Activated CD4-positive, alpha-beta memory T cell treated with anti-CD3 and anti-CD28 coated beads for 36 hours (primary cell): ENCODE data around the gene ACTMAP. TPM values are rescaled to one million over a fixed set of nuclear protein-coding genes. Genes with fewer than 3 reads are reported as not detected.

Source experiments
- CTCF ChIA-PET: fragments of 350-600 bp; sonication (Branson Sonifier 250); formaldehyde crosslinking; loops from one replicate; lab custom pipeline; 2021; ENCODE audit warnings: antibody characterized with exemption, inconsistent platforms; lab: Charles Lee
- POLR2A ChIA-PET: fragments of 350-600 bp; sonication (Branson Sonifier 250); formaldehyde crosslinking; loops from one replicate; lab custom pipeline; 2021; ENCODE audit warnings: antibody characterized with exemption; lab: Charles Lee
- DNase-seq: peaks from one replicate; pipeline ENCODE4 v3.0.0-alpha.2; 2020
- H3K27ac Mint-ChIP-seq: one replicate; pipeline ENCODE4 v1.8.0; 2021; ENCODE audit warnings: mixed read lengths
- H3K27me3 Mint-ChIP-seq: one replicate; pipeline ENCODE4 v1.8.0; 2021; ENCODE audit warnings: mixed read lengths
- H3K36me3 Mint-ChIP-seq: one replicate; pipeline ENCODE4 v1.8.0; 2021; ENCODE audit warnings: mixed read lengths
- H3K4me1 Mint-ChIP-seq: one replicate; pipeline ENCODE4 v1.8.0; 2021; ENCODE audit warnings: low read depth, mixed read lengths
- H3K4me3 Mint-ChIP-seq: one replicate; pipeline ENCODE4 v1.8.0; 2021; ENCODE audit warnings: mild to moderate bottlenecking, mixed read lengths
- H3K9me3 Mint-ChIP-seq: one replicate; pipeline ENCODE4 v1.8.0; 2021; ENCODE audit warnings: mixed read lengths
- intact Hi-C: fragments of 100-400 bp; cut with micrococcal nuclease; formaldehyde crosslinking; loops from one replicate; pipeline ENCODE4 v1.15.1; 2023
- total RNA-seq, 2 experiments: library from RNA; stranded (reverse); gene quantifications; one replicate each; pipeline ENCODE4 v1.2.3, GENCODE V29; 2021

The ACTMAP gene
- total RNA-seq, 2 experiments from 2014 or later = 14.1 to 15.8 TPM

DNA sequence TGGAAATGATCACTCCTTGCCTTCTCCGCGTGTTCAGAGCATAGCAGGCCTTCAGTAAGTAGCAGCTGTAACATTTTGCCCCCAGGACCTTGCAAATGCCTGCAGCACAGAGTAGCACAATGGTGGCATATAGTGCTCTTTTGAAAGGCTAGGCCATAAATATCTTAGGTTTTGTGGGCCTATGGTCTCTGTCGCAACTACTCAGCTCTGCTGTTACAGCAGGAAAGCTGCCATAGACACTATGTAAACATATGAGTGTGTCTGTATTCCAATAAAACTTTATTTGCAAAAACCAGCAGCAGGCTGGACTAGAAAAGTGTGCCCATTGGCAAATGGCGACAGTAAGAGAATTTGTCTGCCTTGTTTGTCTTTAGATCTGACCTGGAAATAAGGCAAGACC lies 24.0 kb downstream of the ACTMAP start:
- DNase-seq = no peak
- Mint-ChIP-seq H3K4me3 (no peak overlapping the region), H3K36me3 (peaks cover 39% of the 10 kb centered on the region), H3K27ac (no peak overlapping the region), H3K4me1 (peaks cover 30% of the 10 kb centered on the region), H3K9me3 (no peaks in the 10 kb centered on the region), H3K27me3 (no peaks in the 10 kb centered on the region)
- CTCF ChIA-PET = no interaction called here
- intact Hi-C loops = no loop called here
- POLR2A ChIA-PET = no interaction called here

DNA sequence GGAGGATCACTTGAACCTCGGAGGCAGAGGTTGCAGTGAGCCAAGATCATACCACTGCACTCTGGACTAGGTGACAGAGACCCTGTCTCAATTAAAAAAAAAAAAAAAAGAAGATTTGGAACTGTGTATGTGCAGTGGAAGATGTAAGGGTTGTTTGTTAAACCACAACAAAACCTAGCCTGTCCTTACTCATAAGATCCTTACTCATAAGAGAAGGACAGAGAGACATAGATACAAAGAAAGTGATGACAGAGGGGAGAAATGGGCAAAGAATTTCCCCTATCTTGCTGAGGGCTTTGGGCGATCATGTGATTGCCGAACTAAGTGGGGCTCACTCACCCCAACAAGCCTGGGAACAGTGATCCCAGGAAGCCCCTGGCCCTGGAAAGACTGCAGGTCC lies 25.4 kb downstream of the ACTMAP start:
- ChIA-PET POLR2A (interaction anchor here (0.5 kb wide), 1 partner anchor 28 kb away, joined by 3 read pairs; no protein-coding TSS in a partner anchor), CTCF (interaction anchor here (1.0 to 1.2 kb wide), 3 partner anchors 8 to 90 kb away, joined by 3 to 6 read pairs (median 4); partner anchors contain the start of genes COQ8B and ITPKC)
- Mint-ChIP-seq H3K36me3 (peaks cover 35% of the 10 kb centered on the region), H3K9me3 (no peaks in the 10 kb centered on the region), H3K27ac (peak overlapping the region; percentile 71), H3K4me3 (no peak overlapping the region), H3K27me3 (no peaks in the 10 kb centered on the region), H3K4me1 (peaks cover 42% of the 10 kb centered on the region)
- peak; percentile 36 for DNase-seq
- intact Hi-C loops = loop anchor here (1.0 to 2.0 kb wide), 2 partner anchors 9 to 54 kb away; partner anchors contain the start of genes COQ8B and RAB4B

DNA sequence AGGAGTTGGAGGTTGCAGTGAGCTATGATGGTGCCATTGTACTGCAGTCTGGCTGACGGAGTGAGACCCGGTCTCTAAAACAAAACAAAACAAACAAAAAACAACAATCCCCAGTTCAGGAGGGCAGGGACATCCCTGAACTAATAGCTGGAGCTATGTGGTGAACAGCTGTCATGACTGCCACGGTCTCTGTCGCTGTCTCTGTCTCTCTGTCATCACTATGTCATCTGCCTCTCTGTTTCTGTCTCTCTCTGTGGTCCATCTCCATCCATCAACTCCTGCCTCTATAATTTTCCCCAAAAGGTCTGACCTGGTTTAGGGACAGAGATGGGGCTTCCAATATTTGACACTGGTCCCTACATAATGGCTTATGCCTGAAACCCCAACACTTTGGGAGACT lies 26.0 kb downstream of the ACTMAP start:
- H3K4me3 Mint-ChIP-seq = no peak overlapping the region
- peak overlapping the region; percentile 71 for H3K27ac Mint-ChIP-seq
- no peaks in the 10 kb centered on the region for H3K9me3 Mint-ChIP-seq
- no peaks in the 10 kb centered on the region for H3K27me3 Mint-ChIP-seq
- ChIA-PET CTCF (interaction anchor here (1.0 to 1.2 kb wide), 2 partner anchors 81 to 89 kb away, joined by 3 to 4 read pairs; no protein-coding TSS in a partner anchor), POLR2A (no interaction called here)
- intact Hi-C loops = loop anchor here (1.0 to 2.0 kb wide), 2 partner anchors 8 to 54 kb away; partner anchors contain the start of genes COQ8B and RAB4B
- H3K4me1 Mint-ChIP-seq = peaks cover 48% of the 10 kb centered on the region
- DNase-seq = peak; percentile 43
- H3K36me3 Mint-ChIP-seq = peaks cover 35% of the 10 kb centered on the region

DNA sequence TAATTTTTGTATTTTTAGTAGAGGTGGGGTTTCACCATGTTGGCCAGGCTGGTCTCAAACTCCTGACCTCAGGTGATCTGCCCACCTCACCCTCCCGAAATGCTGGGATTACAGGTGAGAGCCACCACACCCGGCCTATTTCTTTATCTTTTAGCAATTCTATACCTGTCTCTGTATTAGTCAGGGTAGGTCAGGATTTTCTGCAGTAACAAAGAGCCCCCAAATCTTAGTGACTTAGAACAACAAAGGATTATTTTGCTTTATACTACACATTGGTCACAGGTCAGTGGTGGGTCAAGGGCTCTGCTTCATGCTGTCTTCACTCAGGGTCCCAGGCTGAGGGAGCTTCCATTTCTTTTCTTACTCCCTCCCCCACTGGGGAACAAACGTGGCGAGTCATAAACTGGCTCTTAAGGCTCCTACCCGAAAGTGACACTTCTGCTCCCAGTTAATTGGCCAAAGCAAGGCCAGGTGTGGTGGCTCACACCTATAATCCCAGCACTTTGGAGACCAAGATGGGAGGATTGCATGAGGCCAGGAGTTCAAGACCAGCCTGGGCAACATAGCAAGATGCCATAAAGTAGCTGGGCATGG lies 26.5 kb downstream of the ACTMAP start:
- CTCF ChIA-PET = interaction anchor here (1.0 to 1.2 kb wide), 2 partner anchors 82 to 89 kb away, joined by 3 to 4 read pairs; no protein-coding TSS in a partner anchor

DNA sequence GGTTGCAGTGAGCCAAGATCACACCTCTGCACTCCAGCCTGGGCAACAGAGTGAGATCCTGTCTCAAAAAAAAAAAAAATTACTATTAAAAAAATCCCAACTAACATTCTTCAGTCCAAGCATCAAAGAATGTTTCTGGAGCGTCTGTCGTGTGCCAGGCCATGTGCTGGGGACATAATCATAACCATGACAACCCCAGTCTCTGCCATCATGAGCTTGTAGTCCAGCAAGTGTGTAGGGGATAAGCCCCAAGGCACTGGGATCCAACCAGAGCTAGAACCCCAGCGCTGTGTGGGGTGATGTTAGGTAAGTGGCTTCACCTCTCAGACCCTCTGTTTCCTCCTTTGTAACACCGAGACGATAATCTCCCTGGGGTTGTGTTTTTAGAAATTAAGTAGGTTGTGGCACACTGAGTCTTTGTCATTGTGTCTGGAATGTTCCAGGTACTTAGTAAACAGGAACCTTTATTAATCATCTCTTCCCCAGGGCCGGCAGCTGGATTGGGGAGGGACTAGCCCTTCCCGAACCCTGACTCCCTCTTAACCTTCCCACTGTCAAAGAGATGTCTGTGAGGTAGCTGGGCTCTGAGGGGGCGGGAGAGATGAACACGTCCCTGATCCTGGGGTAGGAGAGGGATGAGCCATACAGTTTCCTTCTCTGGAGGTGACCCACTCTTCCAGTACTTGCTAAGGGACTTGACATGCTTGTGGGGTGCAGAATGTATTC lies 28.2 kb downstream of the ACTMAP start:
- Mint-ChIP-seq H3K27me3 (no peaks in the 10 kb centered on the region), H3K36me3 (peaks cover 26% of the 10 kb centered on the region), H3K9me3 (no peaks in the 10 kb centered on the region), H3K4me3 (no peak overlapping the region), H3K4me1 (peaks cover 57% of the 10 kb centered on the region), H3K27ac (peak overlapping the region; percentile 56)
- POLR2A ChIA-PET = no interaction called here
- DNase-seq = no peak
- intact Hi-C loops = no loop called here
- CTCF ChIA-PET = interaction anchor here (0.9 to 1.1 kb wide), 2 partner anchors 88 to 97 kb away, joined by 4 to 7 read pairs; no protein-coding TSS in a partner anchor

More for the DNA sequence above, 26.5 kb downstream of the ACTMAP start:
- intact Hi-C loops = loop anchor here (1.0 to 2.0 kb wide), 2 partner anchors 7 to 55 kb away; partner anchors contain the start of genes COQ8B and RAB4B
- H3K27me3 Mint-ChIP-seq = no peaks in the 10 kb centered on the region
- peaks cover 52% of the 10 kb centered on the region for H3K4me1 Mint-ChIP-seq
- peak overlapping the region; percentile 71 for H3K27ac Mint-ChIP-seq
- H3K4me3 Mint-ChIP-seq = no peak overlapping the region
- peaks cover 32% of the 10 kb centered on the region for H3K36me3 Mint-ChIP-seq
- DNase-seq = no peak
- no peaks in the 10 kb centered on the region for H3K9me3 Mint-ChIP-seq
- POLR2A ChIA-PET = no interaction called here

DNA sequence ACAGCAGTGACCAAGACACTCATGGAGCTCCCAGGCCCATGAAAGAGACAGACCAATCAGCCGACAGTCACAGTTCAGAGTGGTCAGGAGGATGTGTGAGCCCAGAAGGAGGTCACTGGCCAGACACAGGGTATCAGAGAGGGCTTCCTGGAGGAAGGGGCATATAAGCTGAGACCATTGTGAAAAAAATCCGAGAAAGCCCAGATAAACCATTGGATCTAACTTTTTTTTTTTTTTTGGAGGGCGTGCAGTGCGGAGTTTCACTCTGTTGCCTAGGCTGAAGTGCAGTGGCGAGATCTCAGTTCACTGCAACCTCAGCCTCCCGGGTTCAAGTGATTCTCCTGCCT lies 29.2 kb downstream of the ACTMAP start:
- Mint-ChIP-seq H3K27ac (no peak overlapping the region), H3K4me3 (no peak overlapping the region), H3K9me3 (no peaks in the 10 kb centered on the region), H3K36me3 (peaks cover 20% of the 10 kb centered on the region), H3K27me3 (no peaks in the 10 kb centered on the region), H3K4me1 (peaks cover 60% of the 10 kb centered on the region)
- CTCF ChIA-PET = interaction anchor here (0.9 to 1.1 kb wide), 2 partner anchors 87 to 98 kb away, joined by 4 to 7 read pairs; no protein-coding TSS in a partner anchor
- intact Hi-C loops = no loop called here
- no peak for DNase-seq
- POLR2A ChIA-PET = interaction anchor here (0.6 kb wide), 1 partner anchor 36 kb away, joined by 3 read pairs; no protein-coding TSS in a partner anchor

DNA sequence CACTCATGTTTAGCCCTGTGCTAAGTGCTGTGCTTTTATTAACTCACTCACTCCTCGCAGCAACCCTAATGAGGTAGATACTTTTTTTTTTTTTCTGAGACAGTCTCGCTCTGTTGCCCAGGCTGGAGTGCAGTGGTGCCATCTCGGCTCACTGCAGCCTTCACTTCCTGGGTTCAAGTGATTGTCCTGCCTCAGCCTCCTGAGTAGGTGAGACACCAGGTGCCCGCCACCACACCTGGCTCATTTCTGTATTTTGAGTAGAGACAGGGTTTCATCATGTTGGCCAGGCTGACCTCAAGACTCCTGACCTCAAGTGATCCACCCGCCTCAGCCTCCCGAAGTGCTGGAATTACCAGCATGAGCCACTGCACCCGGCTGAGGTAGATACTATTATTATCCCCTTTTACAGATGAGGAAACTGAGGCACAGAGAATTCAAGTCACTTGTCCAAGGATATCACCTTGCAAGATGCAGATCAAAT lies 30.8 kb downstream of the ACTMAP start:
- Mint-ChIP-seq H3K9me3 (no peaks in the 10 kb centered on the region), H3K36me3 (peaks cover 16% of the 10 kb centered on the region), H3K4me3 (peak overlapping the region; percentile 83), H3K27me3 (no peaks in the 10 kb centered on the region), H3K27ac (no peak overlapping the region), H3K4me1 (peaks cover 64% of the 10 kb centered on the region)
- DNase-seq = no peak
- ChIA-PET CTCF (interaction anchor here (1.3 kb wide), 1 partner anchor 57 kb away, joined by 3 read pairs; no protein-coding TSS in a partner anchor), POLR2A (no interaction called here)
- intact Hi-C loops = no loop called here

DNA sequence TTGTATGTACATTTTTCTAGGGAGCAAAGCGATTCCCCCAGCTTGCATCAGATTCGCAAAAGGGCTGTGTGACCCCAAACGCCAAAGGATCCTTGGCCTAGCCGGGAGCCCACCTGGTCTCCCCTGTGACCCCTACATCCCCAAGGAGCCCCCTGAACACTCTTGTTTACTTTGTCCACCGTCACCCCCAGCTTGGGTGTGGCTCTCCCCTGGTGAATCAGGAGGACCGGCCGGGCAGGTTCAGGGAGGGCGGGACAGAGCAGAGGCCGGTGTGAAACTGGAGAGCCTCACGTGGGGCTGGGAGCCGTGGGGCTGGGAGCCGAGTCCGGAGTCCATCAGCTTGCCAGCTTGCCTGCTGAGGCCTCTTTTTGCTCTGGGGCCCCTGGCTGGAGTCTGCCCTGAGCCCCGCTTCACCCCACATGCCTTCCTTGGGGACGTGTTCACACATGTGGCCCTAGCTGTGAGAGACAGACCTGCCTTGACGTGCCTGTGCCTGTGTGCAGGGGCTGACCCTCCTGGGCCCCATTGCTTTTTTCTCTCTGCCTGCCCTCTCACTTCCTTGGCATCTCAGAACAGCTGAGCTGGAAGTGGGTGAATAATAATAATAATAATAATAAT lies 31.4 kb downstream of the ACTMAP start:
- Mint-ChIP-seq H3K4me1 (peaks cover 61% of the 10 kb centered on the region), H3K27ac (peak overlapping the region; percentile 38), H3K4me3 (peak overlapping the region; percentile 83), H3K36me3 (peaks cover 10% of the 10 kb centered on the region), H3K27me3 (no peaks in the 10 kb centered on the region), H3K9me3 (no peaks in the 10 kb centered on the region)
- DNase-seq = peak; percentile 31
- intact Hi-C loops = no loop called here
- POLR2A ChIA-PET = no interaction called here
- CTCF ChIA-PET = interaction anchor here (1.3 kb wide), 1 partner anchor 56 kb away, joined by 3 read pairs; no protein-coding TSS in a partner anchor

DNA sequence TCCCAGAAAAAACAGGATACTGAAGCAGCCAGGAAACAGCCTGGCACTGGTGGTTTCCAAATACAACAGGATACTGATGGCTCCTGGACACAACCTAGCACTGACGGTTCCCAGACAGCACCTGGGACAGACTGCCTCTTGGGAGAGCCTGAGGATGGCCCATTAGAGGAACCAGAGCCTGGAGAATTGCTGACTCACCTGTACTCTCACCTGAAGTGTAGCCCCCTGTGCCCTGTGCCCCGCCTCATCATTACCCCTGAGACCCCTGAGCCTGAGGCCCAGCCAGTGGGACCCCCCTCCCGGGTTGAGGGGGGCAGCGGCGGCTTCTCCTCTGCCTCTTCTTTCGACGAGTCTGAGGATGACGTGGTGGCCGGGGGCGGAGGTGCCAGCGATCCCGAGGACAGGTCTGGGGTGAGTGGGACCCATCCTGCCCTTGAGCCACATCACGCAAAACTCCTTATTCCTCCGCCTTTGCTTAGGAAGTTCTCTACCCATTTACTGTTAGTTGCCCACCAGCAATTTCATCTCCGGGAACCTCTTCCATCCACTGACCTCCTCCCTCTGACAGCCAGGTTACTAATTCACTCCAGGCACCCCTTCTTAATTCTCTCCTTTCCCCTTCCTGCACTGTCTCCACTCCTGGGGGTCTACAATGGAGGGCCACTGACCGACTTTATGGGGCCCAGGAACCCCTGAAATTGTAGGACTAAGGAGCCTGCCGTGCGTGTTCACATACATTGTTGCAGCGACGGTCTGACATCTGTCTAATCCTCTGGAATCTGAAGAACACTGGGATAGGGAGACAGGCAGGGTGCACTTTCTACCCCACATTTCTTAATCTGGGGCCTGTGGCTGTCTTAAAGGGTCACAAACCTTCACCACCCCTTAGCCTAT lies 32.1 kb downstream of the ACTMAP start:
- Mint-ChIP-seq H3K27ac (peak overlapping the region; percentile 53), H3K27me3 (no peaks in the 10 kb centered on the region), H3K4me3 (peak overlapping the region; percentile 83), H3K4me1 (peaks cover 59% of the 10 kb centered on the region), H3K36me3 (peaks cover 4% of the 10 kb centered on the region), H3K9me3 (no peaks in the 10 kb centered on the region)
- POLR2A ChIA-PET = interaction anchor here (1.1 to 2.4 kb wide), 3 partner anchors 33 to 60 kb away, joined by 3 to 16 read pairs (median 14); partner anchors contain the start of genes ACTMAP, RAB4B and SNRPA
- intact Hi-C loops = no loop called here
- peak; percentile 21 for DNase-seq
- CTCF ChIA-PET = interaction anchor here (1.3 to 1.4 kb wide), 2 partner anchors 56 to 83 kb away, joined by 3 read pairs; no protein-coding TSS in a partner anchor

DNA sequence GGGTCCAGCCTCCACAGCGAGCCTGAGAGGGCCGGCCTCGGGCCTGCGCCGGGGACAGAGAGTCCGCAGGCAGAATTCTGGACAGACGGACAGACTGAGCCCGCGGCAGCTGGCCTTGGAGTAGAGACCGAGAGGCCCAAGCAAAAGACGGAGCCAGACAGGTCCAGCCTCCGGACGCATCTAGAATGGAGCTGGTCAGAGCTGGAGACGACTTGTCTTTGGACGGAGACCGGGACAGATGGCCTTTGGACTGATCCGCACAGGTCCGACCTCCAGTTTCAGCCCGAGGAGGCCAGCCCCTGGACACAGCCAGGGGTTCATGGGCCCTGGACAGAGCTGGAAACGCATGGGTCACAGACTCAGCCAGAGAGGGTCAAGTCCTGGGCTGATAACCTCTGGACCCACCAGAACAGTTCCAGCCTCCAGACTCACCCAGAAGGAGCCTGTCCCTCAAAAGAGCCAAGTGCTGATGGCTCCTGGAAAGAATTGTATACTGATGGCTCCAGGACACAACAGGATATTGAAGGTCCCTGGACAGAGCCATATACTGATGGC lies 32.9 kb downstream of the ACTMAP start:
- peak overlapping the region; percentile 83 for H3K4me3 Mint-ChIP-seq
- H3K9me3 Mint-ChIP-seq = no peaks in the 10 kb centered on the region
- ChIA-PET CTCF (interaction anchor here (0.6 to 1.7 kb wide), 9 partner anchors 8 to 104 kb away, joined by 3 to 11 read pairs (median 5); no protein-coding TSS in a partner anchor), POLR2A (interaction anchor here (1.0 to 2.4 kb wide), 8 partner anchors 27 to 112 kb away, joined by 3 to 16 read pairs (median 3); partner anchors contain the start of genes ACTMAP, RAB4B and SNRPA)
- intact Hi-C loops = no loop called here
- peaks cover 60% of the 10 kb centered on the region for H3K4me1 Mint-ChIP-seq
- H3K27ac Mint-ChIP-seq = peak overlapping the region; percentile 38
- DNase-seq = no peak
- H3K36me3 Mint-ChIP-seq = peaks cover 8% of the 10 kb centered on the region
- no peaks in the 10 kb centered on the region for H3K27me3 Mint-ChIP-seq
